Keratinocyte (primary cell): ENCODE data around the gene UBXN7. TPM values are rescaled to one million over a fixed set of nuclear protein-coding genes. Genes with fewer than 3 reads are reported as not detected.
"Not testable (repeated sequence)": the region's sequence is repeated elsewhere in the genome, so short reads cannot be mapped to it uniquely, and the experiment has no call there.

Experiments used
- DNase-seq: peaks from one replicate; pipeline ENCODE4 v3.0.0-alpha.2; 2011; ENCODE audit warnings: low read depth, missing footprints, low spot score
- FAIRE-seq: peaks from 2 replicates; lab custom pipeline; 2011; peaks lifted over from hg19 to GRCh38; lab: Jason Lieb, UNC
- H2AFZ ChIP-seq: 2 replicates; pipeline ENCODE4 v1.6.0; 2012; ENCODE audit warnings: low read length, control low read depth, inconsistent platforms; ENCODE audit not compliant: control insufficient read depth
- H3K27ac ChIP-seq: 2 replicates; pipeline ENCODE4 v1.5.1; 2011; ENCODE audit warnings: low read length; ENCODE audit not compliant: control insufficient read depth, insufficient read depth
- H3K27me3 ChIP-seq: 3 replicates; pipeline ENCODE4 v1.6.0; 2011; ENCODE audit warnings: low read length; ENCODE audit not compliant: control insufficient read depth, insufficient read depth; ENCODE audit errors: extremely low read depth
- H3K36me3 ChIP-seq, 2 experiments: 2 replicates in 1 of 2; 3 replicates in 1 of 2; pipeline ENCODE4 v1.5.1; 2011; ENCODE audit warnings: low read length in 2 of 2, mild to moderate bottlenecking in 1 of 2; ENCODE audit not compliant: control insufficient read depth in 2 of 2, insufficient read depth in 2 of 2; ENCODE audit errors: extremely low read depth in 1 of 2
- H3K4me1 ChIP-seq: 3 replicates; pipeline ENCODE4 v1.5.1; 2011; ENCODE audit warnings: low read length; ENCODE audit not compliant: control insufficient read depth, insufficient read depth; ENCODE audit errors: extremely low read depth
- H3K4me2 ChIP-seq: 3 replicates; pipeline ENCODE4 v1.6.0; 2011; ENCODE audit warnings: low read depth, low read length; ENCODE audit not compliant: control insufficient read depth, insufficient read depth; ENCODE audit errors: extremely low read depth
- H3K4me3 ChIP-seq, 3 experiments: fragments of 200-600 bp in 1 of 3; sonication (generic) in 1 of 3; 2 replicates in 2 of 3; 3 replicates in 1 of 3; pipeline ENCODE4 v1.5.1; 2011 to 2016; ENCODE audit warnings: low read length in 3 of 3, mild to moderate bottlenecking in 3 of 3, control low read depth in 2 of 3, inconsistent platforms in 1 of 3, low read depth in 1 of 3, mixed read lengths in 1 of 3, mixed run types in 1 of 3, moderate library complexity in 1 of 3; ENCODE audit not compliant: control insufficient read depth in 2 of 3, insufficient read depth in 2 of 3; ENCODE audit errors: extremely low read depth in 1 of 3
- H3K79me2 ChIP-seq: 2 replicates; pipeline ENCODE4 v1.6.0; 2012; ENCODE audit warnings: low read length; ENCODE audit not compliant: control insufficient read depth, insufficient read depth
- H3K9ac ChIP-seq: 3 replicates; pipeline ENCODE4 v1.6.0; 2011; ENCODE audit warnings: low read length; ENCODE audit not compliant: control insufficient read depth, insufficient read depth; ENCODE audit errors: extremely low read depth
- H3K9me1 ChIP-seq: 3 replicates; pipeline ENCODE4 v1.6.0; 2011; ENCODE audit warnings: low read length; ENCODE audit not compliant: control insufficient read depth, insufficient read depth; ENCODE audit errors: extremely low read depth
- H3K9me3 ChIP-seq: 2 replicates; pipeline ENCODE4 v1.5.1; 2012; ENCODE audit warnings: low read depth, low read length; ENCODE audit not compliant: control insufficient read depth
- H4K20me1 ChIP-seq: 3 replicates; pipeline ENCODE4 v1.6.0; 2011; ENCODE audit warnings: low read length; ENCODE audit not compliant: control insufficient read depth, insufficient read depth; ENCODE audit errors: extremely low read depth
- EZH2 ChIP-seq: IDR thresholded peaks from one replicate; pipeline ENCODE4 v1.6.1; 2012; ENCODE audit warnings: inconsistent platforms, mild to moderate bottlenecking, low read length, moderate library complexity
- dilution Hi-C: fragments of 300-500 bp; cut with MboI; formaldehyde crosslinking; loops from one replicate; pipeline ENCODE4 v1.7.0; 2020; ENCODE audit warnings: low sequenced_read_pairs; ENCODE audit not compliant: extremely low pct_ligation_motif_present
- polyA plus RNA-seq, 5 experiments: library from polyadenylated mRNA; depleted of rRNA in 3 of 5; stranded (reverse) in 3 of 5; stranded (forward) in 1 of 5; unstranded in 1 of 5; fragments of >200 nt; gene quantifications; 1 replicate in 1 of 5; 2 replicates in 3 of 5; 3 replicates in 1 of 5; pipeline versions ENCODE4 v1.2.1 to v1.2.3, GENCODE V29; 2011 to 2012; ENCODE audit warnings: missing spikeins in 2 of 5, low read depth in 1 of 5, low replicate concordance in 1 of 5
- TF ChIP-seq, protein P1 (sequence below), 3 experiments: IDR thresholded peaks in 1 of 3; conservative IDR thresholded peaks in 1 of 3; optimal IDR thresholded peaks in 1 of 3; 2 replicates in 2 of 3; 3 replicates in 1 of 3; pipeline versions ENCODE3 to v1.5.1; 2011; ENCODE audit warnings: low read length in 3 of 3, mild to moderate bottlenecking in 3 of 3, moderate library complexity in 2 of 3, control low read depth in 1 of 3, inconsistent platforms in 1 of 3; ENCODE audit not compliant: insufficient read depth in 2 of 3; ENCODE audit errors: extremely low read depth in 1 of 3

The UBXN7 gene
- polyA plus RNA-seq, 1 donor (not counting 4 experiments of a cell fraction or from before 2014, with no cell fraction given), result 19.7 TPM

DNA sequence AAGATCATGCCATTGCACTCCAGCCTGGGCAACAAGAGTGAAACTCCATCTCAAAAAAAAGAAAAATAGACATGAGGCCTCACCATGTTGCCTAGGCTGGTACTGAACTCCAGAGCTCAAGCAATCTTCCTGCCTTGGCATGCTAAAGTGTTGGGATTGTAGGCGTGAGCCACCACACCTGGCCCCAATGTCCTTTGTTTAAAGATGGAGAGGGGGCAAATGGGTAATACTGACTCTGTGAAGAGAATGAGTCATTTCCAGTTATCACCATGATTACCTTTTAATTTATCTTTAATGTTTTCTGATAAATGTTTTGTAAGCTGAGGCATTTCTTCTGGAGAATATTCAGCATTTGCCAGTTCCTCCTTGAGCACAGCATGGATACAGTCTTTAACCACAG, 116.4 kb downstream of the UBXN7 start:
- Histone ChIP-seq H3K27ac (no peak overlapping the region), H3K36me3 (no peaks in the 10 kb centered on the region), H3K9me1 (no peaks in the 10 kb centered on the region), H3K4me1 (peaks cover 31% of the 10 kb centered on the region), H4K20me1 (no peaks in the 10 kb centered on the region), H3K27me3 (no peaks in the 10 kb centered on the region), H3K9me3 (no peaks in the 10 kb centered on the region), H3K4me2 (peak overlapping the region; percentile 46), H3K9ac (no peak overlapping the region), H2AFZ (no peak overlapping the region), H3K4me3 (no peak overlapping the region), H3K79me2 (peaks cover 7% of the 10 kb centered on the region)
- dilution Hi-C loops, result no loop called here
- TF ChIP-seq, protein P1, sequence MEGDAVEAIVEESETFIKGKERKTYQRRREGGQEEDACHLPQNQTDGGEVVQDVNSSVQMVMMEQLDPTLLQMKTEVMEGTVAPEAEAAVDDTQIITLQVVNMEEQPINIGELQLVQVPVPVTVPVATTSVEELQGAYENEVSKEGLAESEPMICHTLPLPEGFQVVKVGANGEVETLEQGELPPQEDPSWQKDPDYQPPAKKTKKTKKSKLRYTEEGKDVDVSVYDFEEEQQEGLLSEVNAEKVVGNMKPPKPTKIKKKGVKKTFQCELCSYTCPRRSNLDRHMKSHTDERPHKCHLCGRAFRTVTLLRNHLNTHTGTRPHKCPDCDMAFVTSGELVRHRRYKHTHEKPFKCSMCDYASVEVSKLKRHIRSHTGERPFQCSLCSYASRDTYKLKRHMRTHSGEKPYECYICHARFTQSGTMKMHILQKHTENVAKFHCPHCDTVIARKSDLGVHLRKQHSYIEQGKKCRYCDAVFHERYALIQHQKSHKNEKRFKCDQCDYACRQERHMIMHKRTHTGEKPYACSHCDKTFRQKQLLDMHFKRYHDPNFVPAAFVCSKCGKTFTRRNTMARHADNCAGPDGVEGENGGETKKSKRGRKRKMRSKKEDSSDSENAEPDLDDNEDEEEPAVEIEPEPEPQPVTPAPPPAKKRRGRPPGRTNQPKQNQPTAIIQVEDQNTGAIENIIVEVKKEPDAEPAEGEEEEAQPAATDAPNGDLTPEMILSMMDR (optimal IDR thresholded peaks at IDR 0.05 in 1 of 3, IDR thresholded peaks at IDR 0.05 in 1 of 3, conservative IDR thresholded peaks at IDR 0.05 in 1 of 3; ENCODE audit: extremely low read depth in 1 of 3, insufficient read depth in 2 of 3, low read length in 3 of 3), result no peak
- no peak for TF ChIP-seq EZH2
- DNase-seq (no peak), FAIRE-seq (no peak)

DNA sequence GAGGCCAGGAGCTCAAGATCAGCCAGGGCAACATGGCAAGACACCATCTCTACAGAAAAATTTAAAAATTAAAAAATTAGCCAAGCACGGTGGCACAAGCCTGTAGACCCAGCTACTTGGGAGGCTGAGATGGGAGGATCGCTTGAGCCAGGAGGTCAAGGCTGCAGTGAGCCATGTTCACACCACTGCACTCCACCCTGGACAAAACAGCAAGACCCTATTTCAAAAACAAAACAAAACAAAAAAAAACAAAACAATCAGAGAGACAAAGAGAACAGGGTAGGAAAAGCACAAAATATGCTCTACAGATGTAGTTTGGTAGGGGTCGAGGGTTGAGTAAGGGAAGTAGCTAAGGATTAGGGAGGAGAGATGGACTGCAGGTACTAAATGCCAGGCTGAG, 117.6 kb downstream of the UBXN7 start:
- H3K4me3 ChIP-seq, result no peak overlapping the region
- H3K4me2 ChIP-seq, result no peak overlapping the region
- H3K9me1 ChIP-seq, result no peaks in the 10 kb centered on the region
- peaks cover 20% of the 10 kb centered on the region for H3K4me1 ChIP-seq
- no peak overlapping the region for H3K27ac ChIP-seq
- no peak overlapping the region for H2AFZ ChIP-seq
- H4K20me1 ChIP-seq, result no peaks in the 10 kb centered on the region
- no peaks in the 10 kb centered on the region for H3K27me3 ChIP-seq
- TF ChIP-seq EZH2, result no peak
- TF ChIP-seq, protein P1 (optimal IDR thresholded peaks at IDR 0.05 in 1 of 3, IDR thresholded peaks at IDR 0.05 in 1 of 3, conservative IDR thresholded peaks at IDR 0.05 in 1 of 3; ENCODE audit: extremely low read depth in 1 of 3, insufficient read depth in 2 of 3, low read length in 3 of 3), result no peak
- FAIRE-seq (no peak), DNase-seq (no peak)
- H3K36me3 ChIP-seq, result no peaks in the 10 kb centered on the region
- peaks cover 7% of the 10 kb centered on the region for H3K79me2 ChIP-seq
- dilution Hi-C loops, result no loop called here
- H3K9ac ChIP-seq, result no peak overlapping the region
- no peaks in the 10 kb centered on the region for H3K9me3 ChIP-seq

DNA sequence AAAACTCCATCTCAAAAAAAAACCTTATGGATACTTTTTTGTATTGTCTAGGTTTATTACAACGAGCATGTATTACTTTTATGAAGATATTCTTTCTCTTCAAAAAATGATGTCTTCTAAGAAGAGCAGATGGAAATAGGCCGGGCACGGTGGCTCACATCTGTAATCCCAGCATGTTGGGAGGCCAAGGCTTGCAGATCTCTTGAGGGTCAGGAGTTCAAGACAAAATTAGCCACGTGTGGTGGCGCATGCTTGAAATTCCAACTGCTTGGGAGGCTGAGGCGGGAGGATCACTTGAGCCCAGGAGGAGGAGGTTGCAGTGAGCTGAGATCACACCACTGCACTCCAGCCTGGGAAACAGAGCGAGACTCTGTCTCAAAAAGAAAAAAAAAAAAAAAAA, 118.1 kb downstream of the UBXN7 start:
- dilution Hi-C loops, H3K9me1 ChIP-seq, H3K4me3 ChIP-seq, FAIRE-seq, H3K27me3 ChIP-seq, H3K9ac ChIP-seq, H2AFZ ChIP-seq, H3K9me3 ChIP-seq, H3K4me2 ChIP-seq, H3K79me2 ChIP-seq, H4K20me1 ChIP-seq, H3K36me3 ChIP-seq, H3K27ac ChIP-seq, DNase-seq: not testable (repeated sequence)
- peaks cover 16% of the 10 kb centered on the region for H3K4me1 ChIP-seq

DNA sequence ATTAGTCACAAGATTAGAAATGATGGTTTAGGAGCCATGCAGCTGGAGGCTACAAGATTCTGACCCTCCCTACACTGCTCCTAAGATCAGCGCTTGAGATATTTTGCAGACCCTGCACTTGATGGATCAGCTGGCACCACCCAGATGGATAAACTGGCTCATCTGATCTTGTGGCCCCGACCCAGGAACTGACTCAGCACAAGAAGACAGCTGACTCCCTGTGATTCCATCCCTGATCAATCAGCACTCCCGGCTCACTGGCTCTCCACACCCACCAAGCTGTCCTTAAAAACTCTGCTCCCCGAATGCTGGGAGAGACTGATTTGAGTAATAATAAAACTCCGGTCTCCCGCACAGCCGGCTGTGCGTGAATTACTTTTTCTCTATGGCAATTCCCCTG, 129.3 kb downstream of the UBXN7 start:
- H4K20me1 ChIP-seq, H3K4me3 ChIP-seq, H3K27ac ChIP-seq, dilution Hi-C loops, H3K4me2 ChIP-seq, H3K9ac ChIP-seq, H3K9me1 ChIP-seq, H3K27me3 ChIP-seq, FAIRE-seq, H3K36me3 ChIP-seq, H3K79me2 ChIP-seq, DNase-seq, H2AFZ ChIP-seq, H3K9me3 ChIP-seq, H3K4me1 ChIP-seq: not testable (repeated sequence)
